Endodermal cell (in vitro differentiated cells): ENCODE measurements around the gene CD2. TPM values are rescaled to one million over a fixed set of nuclear protein-coding genes. Genes with fewer than 3 reads are reported as not detected.

Experiments used
- DNase-seq: peaks from one replicate; pipeline ENCODE4 v3.0.0-alpha.2; 2017
- H3K27ac ChIP-seq: 2 replicates; pipeline ENCODE4 v1.5.1; 2013; ENCODE audit warnings: mild to moderate bottlenecking, low read depth, low read length, moderate library complexity
- H3K27me3 ChIP-seq: 2 replicates; pipeline ENCODE4 v1.6.1; 2013; ENCODE audit warnings: mild to moderate bottlenecking, low read length, moderate library complexity; ENCODE audit not compliant: insufficient read depth, control insufficient read depth, poor library complexity, severe bottlenecking
- H3K36me3 ChIP-seq: 2 replicates; pipeline ENCODE4 v1.7.0; 2013; ENCODE audit warnings: mild to moderate bottlenecking, low read length, moderate library complexity; ENCODE audit not compliant: control insufficient read depth, insufficient read depth
- H3K4me1 ChIP-seq: one replicate; pipeline ENCODE4 v1.7.0; 2013; ENCODE audit warnings: low read length; ENCODE audit not compliant: control insufficient read depth, insufficient read depth
- H3K4me3 ChIP-seq: 2 replicates; pipeline ENCODE4 v1.5.1; 2013; ENCODE audit warnings: mild to moderate bottlenecking, low read length, moderate library complexity
- H3K9ac ChIP-seq: 2 replicates; pipeline ENCODE4 v1.6.1; 2013; ENCODE audit warnings: mild to moderate bottlenecking, low read length, moderate library complexity; ENCODE audit not compliant: poor library complexity, severe bottlenecking; ENCODE audit errors: extremely low read depth
- H3K9me3 ChIP-seq: 2 replicates; pipeline ENCODE4 v1.6.1; 2013; ENCODE audit warnings: mild to moderate bottlenecking, low read length, moderate library complexity; ENCODE audit not compliant: control insufficient read depth
- H3K27ac Mint-ChIP-seq: 2 replicates; pipeline ENCODE4 v1.8.0; 2020; ENCODE audit warnings: mixed read lengths
- H3K27me3 Mint-ChIP-seq: 2 replicates; pipeline ENCODE4 v1.8.0; 2021; ENCODE audit warnings: mild to moderate bottlenecking, mixed read lengths; ENCODE audit not compliant: insufficient read depth
- H3K36me3 Mint-ChIP-seq: 2 replicates; pipeline ENCODE4 v1.8.0; 2020; ENCODE audit warnings: low read depth, mixed read lengths
- H3K4me1 Mint-ChIP-seq: 2 replicates; pipeline ENCODE4 v1.8.0; 2020; ENCODE audit warnings: mixed read lengths
- H3K4me3 Mint-ChIP-seq: 2 replicates; pipeline ENCODE4 v1.8.0; 2020; ENCODE audit warnings: mild to moderate bottlenecking, moderate library complexity, mixed read lengths
- H3K9me3 Mint-ChIP-seq: 2 replicates; pipeline ENCODE4 v1.8.0; 2020; ENCODE audit warnings: mild to moderate bottlenecking, mixed read lengths
- CTCF ChIP-seq: fragments of 200-600 bp; sonication (generic); conservative IDR thresholded peaks from 2 replicates; pipeline ENCODE4 v1.5.0; 2021; ENCODE audit warnings: antibody characterized with exemption, mild to moderate bottlenecking
- WGBS, 2 experiments: methylation state at CpG; one replicate each; pipeline versions ENCODE4 v1.1.5 to v1.1.7; 2013; ENCODE audit warnings: missing lambda C conversion rate in 2 of 2, mixed read lengths in 1 of 2; ENCODE audit not compliant: insufficient coverage in 1 of 2, insufficient read length in 1 of 2; 5-methylcytosine and 5-hydroxymethylcytosine counted together
- total RNA-seq, 2 donors: library from RNA; stranded (reverse); fragmentation: NEBNext Ultra II Directional in 1 of 2; extraction: Animal tissue kit (Norgen Biotek cat#: 25700) in 1 of 2; gene quantifications; 2 replicates in 1 of 2; 3 replicates in 1 of 2; pipeline ENCODE4 v1.2.1, GENCODE V29; 2021

The CD2 gene
- total RNA-seq, 2 donors from 2014 or later: not detected

GRCh38 chr1:116716391-116716790, 37.8 kb upstream of the CD2 start:
- no peak overlapping the region for H3K4me3 ChIP-seq
- DNase-seq: no peak
- no peak for TF ChIP-seq CTCF
- no peaks in the 10 kb centered on the region for H3K27me3 Mint-ChIP-seq
- no peaks in the 10 kb centered on the region for H3K9me3 Mint-ChIP-seq
- H3K4me1 ChIP-seq: no peaks in the 10 kb centered on the region
- H3K36me3 ChIP-seq: no peaks in the 10 kb centered on the region
- H3K4me1 Mint-ChIP-seq: peaks cover 12% of the 10 kb centered on the region
- no peak overlapping the region for H3K9ac ChIP-seq
- no peaks in the 10 kb centered on the region for H3K36me3 Mint-ChIP-seq
- H3K27ac Mint-ChIP-seq: no peak overlapping the region
- no peaks in the 10 kb centered on the region for H3K27me3 ChIP-seq
- 85 to 87% methylated on average over 2 to 3 of the region's 3 CpGs for WGBS, 2 experiments
- no peak overlapping the region for H3K4me3 Mint-ChIP-seq
- H3K27ac ChIP-seq: no peak overlapping the region
- no peaks in the 10 kb centered on the region for H3K9me3 ChIP-seq

GRCh38 chr1:116717318-116717717, 36.9 kb upstream of the CD2 start:
- no peak for TF ChIP-seq CTCF
- H3K4me1 Mint-ChIP-seq: peaks cover 10% of the 10 kb centered on the region
- WGBS, 2 experiments: 90 to 92% methylated on average over 3 of the region's 3 CpGs

GRCh38 chr1:116720364-116721038, 33.7 kb upstream of the CD2 start:
- Mint-ChIP-seq H3K36me3 (no peaks in the 10 kb centered on the region), H3K9me3 (no peaks in the 10 kb centered on the region), H3K27ac (no peak overlapping the region), H3K4me1 (no peaks in the 10 kb centered on the region), H3K27me3 (peaks cover 2% of the 10 kb centered on the region), H3K4me3 (no peak overlapping the region)
- TF ChIP-seq CTCF: no peak
- Histone ChIP-seq H3K27me3 (no peaks in the 10 kb centered on the region), H3K9ac (no peak overlapping the region), H3K4me3 (no peak overlapping the region), H3K4me1 (no peaks in the 10 kb centered on the region), H3K27ac (no peak overlapping the region), H3K36me3 (no peaks in the 10 kb centered on the region), H3K9me3 (no peaks in the 10 kb centered on the region)
- WGBS, 2 experiments: 91 to 94% methylated on average over 2 to 4 of the region's 4 CpGs
- no peak for DNase-seq

More at GRCh38 chr1:116717318-116717717, 36.9 kb upstream of the CD2 start:
- no peak for DNase-seq
- Mint-ChIP-seq H3K27me3 (peaks cover 2% of the 10 kb centered on the region), H3K4me3 (no peak overlapping the region), H3K9me3 (no peaks in the 10 kb centered on the region), H3K36me3 (no peaks in the 10 kb centered on the region), H3K27ac (no peak overlapping the region)
- Histone ChIP-seq H3K27me3 (no peaks in the 10 kb centered on the region), H3K4me1 (no peaks in the 10 kb centered on the region), H3K9me3 (no peaks in the 10 kb centered on the region), H3K27ac (no peak overlapping the region), H3K9ac (no peak overlapping the region), H3K36me3 (no peaks in the 10 kb centered on the region), H3K4me3 (no peak overlapping the region)
